Measurements from ENCODE around the gene CLEC7A. TPM values are rescaled to one million over a fixed set of nuclear protein-coding genes. Genes with fewer than 3 reads are reported as not detected.

Gene CLEC7A
- total RNA-seq, 1 experiment from 2014 or later = not detected

DNA sequence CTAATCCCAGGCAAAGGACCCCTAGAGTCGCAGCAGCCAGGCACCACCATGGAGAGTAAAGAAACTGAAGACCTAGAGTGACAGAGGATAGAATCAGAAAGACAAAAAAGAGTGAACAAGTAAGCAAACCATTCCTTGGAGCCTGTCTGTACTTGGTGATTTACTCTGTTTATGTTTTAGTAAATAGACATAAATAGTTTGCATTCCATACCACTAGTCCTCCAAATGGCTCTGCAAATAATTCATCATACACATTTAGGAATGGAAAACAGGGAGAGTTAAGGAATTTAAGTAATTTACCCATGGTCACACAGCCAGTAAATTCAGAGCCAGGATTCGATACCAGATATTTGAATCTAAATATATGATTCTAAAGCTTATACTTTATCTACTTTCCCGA, 39.1 kb upstream of the CLEC7A start:
- Histone ChIP-seq H3K36me3 (ENCODE audit: control insufficient read depth in 1 of 2, insufficient read depth in 2 of 2, low read length in 2 of 2) (no peaks in the 10 kb centered on the region), H3K4me3 (replicated peaks in 1 of 2; ENCODE audit: low read depth in 1 of 2, low read length in 2 of 2) (no peak overlapping the region), H3K27me3 (ENCODE audit: insufficient read depth, low read length) (no peaks in the 10 kb centered on the region), H4K20me1 (ENCODE audit: insufficient read depth) (no peaks in the 10 kb centered on the region), H3K79me2 (ENCODE audit: insufficient read depth, low read length) (no peaks in the 10 kb centered on the region), H3K4me1 (ENCODE audit: control insufficient read depth in 1 of 2, insufficient read depth in 2 of 2, low read length in 2 of 2) (no peaks in the 10 kb centered on the region), H3K27ac (ENCODE audit: low read depth, low read length) (no peak overlapping the region), H3K4me2 (ENCODE audit: low read length) (no peak overlapping the region), H3K9ac (ENCODE audit: low read length) (no peak overlapping the region), H3K9me3 (ENCODE audit: control insufficient read depth in 1 of 2, insufficient read depth in 1 of 2, low read depth in 1 of 2, low read length in 2 of 2) (no peaks in the 10 kb centered on the region), H3K9me2 (ENCODE audit: insufficient read depth) (no peaks in the 10 kb centered on the region), H2AFZ (ENCODE audit: low read depth, low read length, poor library complexity, severe bottlenecking) (no peak overlapping the region)
- ATAC-seq (no peak), DNase-seq (ENCODE audit: low read depth, low spot score) (no peak)
- no TSS peak for BruUV-seq (replicated peaks)
- ChIA-PET POLR2A (no interaction called here), RAD21 (ENCODE audit: low non-redundant PET in 1 of 2, low total read pairs in 2 of 2, uncharacterized antibody in 2 of 2, unreplicated experiment in 2 of 2) (no interaction called here), CTCF (no interaction called here)
- intact Hi-C loops (cut with micrococcal nuclease) = no loop called here
- TF ChIP-seq CBX3 (IDR thresholded peaks at IDR 0.05; ENCODE audit: low read depth) (no peak), EGR1 (IDR thresholded peaks at IDR 0.05; ENCODE audit: low read depth) (no peak), CTCF (IDR thresholded peaks at IDR 0.05 in 2 of 3, conservative IDR thresholded peaks at IDR 0.05 in 1 of 3; ENCODE audit: borderline replicate concordance in 1 of 3, insufficient read depth in 1 of 3, low read depth in 2 of 3, low read length in 2 of 3) (no peak), ZFX (IDR thresholded peaks at IDR 0.05) (no peak), ATF3 (IDR thresholded peaks at IDR 0.05) (no peak), TCF7L2 (IDR thresholded peaks at IDR 0.05; ENCODE audit: borderline replicate concordance, extremely low read depth, insufficient read depth, insufficient read length) (no peak), EZH2phosphoT487 (IDR thresholded peaks at IDR 0.05; ENCODE audit: borderline replicate concordance) (no peak), EZH2 (IDR thresholded peaks at IDR 0.05) (no peak)
- TF ChIP-seq, protein P1, sequence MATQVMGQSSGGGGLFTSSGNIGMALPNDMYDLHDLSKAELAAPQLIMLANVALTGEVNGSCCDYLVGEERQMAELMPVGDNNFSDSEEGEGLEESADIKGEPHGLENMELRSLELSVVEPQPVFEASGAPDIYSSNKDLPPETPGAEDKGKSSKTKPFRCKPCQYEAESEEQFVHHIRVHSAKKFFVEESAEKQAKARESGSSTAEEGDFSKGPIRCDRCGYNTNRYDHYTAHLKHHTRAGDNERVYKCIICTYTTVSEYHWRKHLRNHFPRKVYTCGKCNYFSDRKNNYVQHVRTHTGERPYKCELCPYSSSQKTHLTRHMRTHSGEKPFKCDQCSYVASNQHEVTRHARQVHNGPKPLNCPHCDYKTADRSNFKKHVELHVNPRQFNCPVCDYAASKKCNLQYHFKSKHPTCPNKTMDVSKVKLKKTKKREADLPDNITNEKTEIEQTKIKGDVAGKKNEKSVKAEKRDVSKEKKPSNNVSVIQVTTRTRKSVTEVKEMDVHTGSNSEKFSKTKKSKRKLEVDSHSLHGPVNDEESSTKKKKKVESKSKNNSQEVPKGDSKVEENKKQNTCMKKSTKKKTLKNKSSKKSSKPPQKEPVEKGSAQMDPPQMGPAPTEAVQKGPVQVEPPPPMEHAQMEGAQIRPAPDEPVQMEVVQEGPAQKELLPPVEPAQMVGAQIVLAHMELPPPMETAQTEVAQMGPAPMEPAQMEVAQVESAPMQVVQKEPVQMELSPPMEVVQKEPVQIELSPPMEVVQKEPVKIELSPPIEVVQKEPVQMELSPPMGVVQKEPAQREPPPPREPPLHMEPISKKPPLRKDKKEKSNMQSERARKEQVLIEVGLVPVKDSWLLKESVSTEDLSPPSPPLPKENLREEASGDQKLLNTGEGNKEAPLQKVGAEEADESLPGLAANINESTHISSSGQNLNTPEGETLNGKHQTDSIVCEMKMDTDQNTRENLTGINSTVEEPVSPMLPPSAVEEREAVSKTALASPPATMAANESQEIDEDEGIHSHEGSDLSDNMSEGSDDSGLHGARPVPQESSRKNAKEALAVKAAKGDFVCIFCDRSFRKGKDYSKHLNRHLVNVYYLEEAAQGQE (IDR thresholded peaks at IDR 0.05; ENCODE audit: low read depth) = no peak
